ENCODE data around the gene SMYD3.

Gene SMYD3

GRCh38 chr1:246220495-246221065 lies 286.5 kb downstream of the SMYD3 start:
- Histone ChIP-seq H3K4me1 (ENCODE audit: insufficient read depth, low read length) (peaks cover 19% of the 10 kb centered on the region), H3K36me3 (ENCODE audit: insufficient read depth, low read length) (peaks cover 14% of the 10 kb centered on the region), H2AFZ (ENCODE audit: low read depth, low read length) (no peak overlapping the region), H3K79me2 (ENCODE audit: insufficient read depth, low read length) (no peaks in the 10 kb centered on the region), H3K27ac (ENCODE audit: low read length) (no peak overlapping the region), H3K9ac (ENCODE audit: low read depth, low read length) (no peak overlapping the region), H3K4me3 (ENCODE audit: low read depth in 1 of 2, low read length in 2 of 2) (no peak overlapping the region), H3K4me2 (ENCODE audit: insufficient read depth, low read length) (no peak overlapping the region), H3K9me3 (ENCODE audit: insufficient read depth, low read length, severe bottlenecking) (peaks cover 18% of the 10 kb centered on the region), H3K27me3 (ENCODE audit: insufficient read depth, low read length, poor library complexity) (no peaks in the 10 kb centered on the region), H4K20me1 (ENCODE audit: insufficient read depth, low read length) (no peaks in the 10 kb centered on the region)
- peak; percentile 12 for DNase-seq
- ATAC-seq (ENCODE audit: insufficient read depth, low read depth), result no peak
- TF ChIP-seq CTCF (IDR thresholded peaks at IDR 0.05; ENCODE audit: borderline replicate concordance, extremely low read depth, low read length, poor library complexity, severe bottlenecking), result no peak
- no peak for TF ChIP-seq EZH2 (IDR thresholded peaks at IDR 0.05; ENCODE audit: borderline replicate concordance, low read depth, low read length, severe bottlenecking)

- Histone ChIP-seq H3K27me3 (ENCODE audit: insufficient read depth, low read length, poor library complexity) (no peaks in the 10 kb centered on the region), H3K4me1 (ENCODE audit: insufficient read depth, low read length) (peaks cover 19% of the 10 kb centered on the region), H2AFZ (ENCODE audit: low read depth, low read length) (no peak overlapping the region), H3K4me3 (ENCODE audit: low read depth in 1 of 2, low read length in 2 of 2) (no peak overlapping the region), H4K20me1 (ENCODE audit: insufficient read depth, low read length) (no peaks in the 10 kb centered on the region), H3K9ac (ENCODE audit: low read depth, low read length) (no peak overlapping the region), H3K9me3 (ENCODE audit: insufficient read depth, low read length, severe bottlenecking) (peaks cover 18% of the 10 kb centered on the region), H3K4me2 (ENCODE audit: insufficient read depth, low read length) (no peak overlapping the region), H3K79me2 (ENCODE audit: insufficient read depth, low read length) (no peaks in the 10 kb centered on the region), H3K36me3 (ENCODE audit: insufficient read depth, low read length) (peaks cover 14% of the 10 kb centered on the region), H3K27ac (ENCODE audit: low read length) (peak overlapping the region; percentile 60)
- DNase-seq (peak; percentile 77), ATAC-seq (ENCODE audit: insufficient read depth, low read depth) (peak; percentile 98)
- TF ChIP-seq CTCF (IDR thresholded peaks at IDR 0.05; ENCODE audit: borderline replicate concordance, extremely low read depth, low read length, poor library complexity, severe bottlenecking) (no peak), EZH2 (IDR thresholded peaks at IDR 0.05; ENCODE audit: borderline replicate concordance, low read depth, low read length, severe bottlenecking) (no peak)
These were observed 287.5 kb downstream of the SMYD3 start for GRCh38 chr1:246219508-246220030.

- H3K36me3 ChIP-seq (ENCODE audit: insufficient read depth, low read length), result peaks cover 14% of the 10 kb centered on the region
- TF ChIP-seq CTCF (IDR thresholded peaks at IDR 0.05; ENCODE audit: borderline replicate concordance, extremely low read depth, low read length, poor library complexity, severe bottlenecking) (no peak), EZH2 (IDR thresholded peaks at IDR 0.05; ENCODE audit: borderline replicate concordance, low read depth, low read length, severe bottlenecking) (no peak)
- H3K27me3 ChIP-seq (ENCODE audit: insufficient read depth, low read length, poor library complexity), result no peaks in the 10 kb centered on the region
- H3K9me3 ChIP-seq (ENCODE audit: insufficient read depth, low read length, severe bottlenecking), result peaks cover 18% of the 10 kb centered on the region
- H2AFZ ChIP-seq (ENCODE audit: low read depth, low read length), result no peak overlapping the region
- DNase-seq, result no peak
- H3K79me2 ChIP-seq (ENCODE audit: insufficient read depth, low read length), result no peaks in the 10 kb centered on the region
- no peak overlapping the region for H3K4me3 ChIP-seq (ENCODE audit: low read depth in 1 of 2, low read length in 2 of 2)
- H4K20me1 ChIP-seq (ENCODE audit: insufficient read depth, low read length), result no peaks in the 10 kb centered on the region
- peaks cover 19% of the 10 kb centered on the region for H3K4me1 ChIP-seq (ENCODE audit: insufficient read depth, low read length)
- no peak overlapping the region for H3K27ac ChIP-seq (ENCODE audit: low read length)
- H3K9ac ChIP-seq (ENCODE audit: low read depth, low read length), result no peak overlapping the region
- H3K4me2 ChIP-seq (ENCODE audit: insufficient read depth, low read length), result no peak overlapping the region
- ATAC-seq (ENCODE audit: insufficient read depth, low read depth), result no peak
These were observed 288.4 kb downstream of the SMYD3 start for GRCh38 chr1:246218686-246219085.

Data from DND-41 (cell line).